ENCODE results near the gene TMEM245. TPM values are rescaled to one million over a fixed set of nuclear protein-coding genes. Genes with fewer than 3 reads are reported as not detected.
A peak's percentile ranks its signal among the peaks of the same experiment; 100 is the strongest.

TMEM245 gene
- polyA plus RNA-seq, 3 donors: 6.9 to 11.3 (median 9.7) TPM

DNA sequence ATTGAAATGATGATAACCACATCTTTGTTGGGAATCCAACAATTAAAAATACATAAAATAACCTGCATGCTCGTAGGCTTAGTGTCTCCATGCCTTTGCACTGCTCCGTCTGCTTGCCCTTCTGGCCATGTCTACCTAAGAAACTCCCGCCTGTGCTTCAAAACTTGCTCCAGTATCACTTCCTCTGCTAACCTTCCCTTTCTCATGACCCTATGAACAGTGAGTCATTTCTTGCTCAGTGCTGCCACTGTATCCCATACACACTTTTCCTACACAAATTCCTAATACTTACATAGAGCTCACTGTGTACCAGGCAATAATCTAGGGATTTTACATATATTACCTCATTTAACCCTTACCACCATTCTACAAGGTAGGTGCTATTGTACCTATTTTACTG, 33.5 kb downstream of the TMEM245 start:
- TF ChIP-seq, protein P1, sequence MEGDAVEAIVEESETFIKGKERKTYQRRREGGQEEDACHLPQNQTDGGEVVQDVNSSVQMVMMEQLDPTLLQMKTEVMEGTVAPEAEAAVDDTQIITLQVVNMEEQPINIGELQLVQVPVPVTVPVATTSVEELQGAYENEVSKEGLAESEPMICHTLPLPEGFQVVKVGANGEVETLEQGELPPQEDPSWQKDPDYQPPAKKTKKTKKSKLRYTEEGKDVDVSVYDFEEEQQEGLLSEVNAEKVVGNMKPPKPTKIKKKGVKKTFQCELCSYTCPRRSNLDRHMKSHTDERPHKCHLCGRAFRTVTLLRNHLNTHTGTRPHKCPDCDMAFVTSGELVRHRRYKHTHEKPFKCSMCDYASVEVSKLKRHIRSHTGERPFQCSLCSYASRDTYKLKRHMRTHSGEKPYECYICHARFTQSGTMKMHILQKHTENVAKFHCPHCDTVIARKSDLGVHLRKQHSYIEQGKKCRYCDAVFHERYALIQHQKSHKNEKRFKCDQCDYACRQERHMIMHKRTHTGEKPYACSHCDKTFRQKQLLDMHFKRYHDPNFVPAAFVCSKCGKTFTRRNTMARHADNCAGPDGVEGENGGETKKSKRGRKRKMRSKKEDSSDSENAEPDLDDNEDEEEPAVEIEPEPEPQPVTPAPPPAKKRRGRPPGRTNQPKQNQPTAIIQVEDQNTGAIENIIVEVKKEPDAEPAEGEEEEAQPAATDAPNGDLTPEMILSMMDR (IDR thresholded peaks at IDR 0.05): no peak
- Histone ChIP-seq H3K9ac (ENCODE audit: insufficient read depth, low read length, poor library complexity, severe bottlenecking) (no peak overlapping the region), H3K4me1 (ENCODE audit: control insufficient read depth in 1 of 2, insufficient read depth in 2 of 2, low read length in 2 of 2) (peaks cover 5 to 6% of the 10 kb centered on the region in 2 donors), H2AFZ (ENCODE audit: insufficient read depth, low read depth, low read length, poor library complexity, severe bottlenecking) (no peak overlapping the region), H3K79me2 (ENCODE audit: insufficient read depth, low read length) (no peaks in the 10 kb centered on the region), H3K9me3 (replicated peaks in 1 of 2; ENCODE audit: control insufficient read depth in 1 of 2, insufficient read depth in 1 of 2, low read length in 2 of 2) (no peaks in the 10 kb centered on the region), H3K36me3 (replicated peaks in 1 of 2; ENCODE audit: control insufficient read depth in 1 of 2, insufficient read depth in 2 of 2, low read length in 2 of 2) (peaks cover 30 to 78% of the 10 kb centered on the region in 2 donors), H3K4me2 (replicated peaks; ENCODE audit: extremely low read depth, low read length, poor library complexity, severe bottlenecking) (no peak overlapping the region), H3K27ac (ENCODE audit: low read depth in 1 of 2, low read length in 2 of 2) (peak overlapping the region in 1 of 2 donors; percentile 34), H3K27me3 (ENCODE audit: control insufficient read depth in 2 of 2, insufficient read depth in 2 of 2, low read length in 2 of 2) (no peaks in the 10 kb centered on the region), H4K20me1 (ENCODE audit: insufficient read depth, low read length) (peaks cover 9% of the 10 kb centered on the region), H3K4me3 (replicated peaks in 1 of 3; ENCODE audit: low read depth in 2 of 3, low read length in 3 of 3) (no peak overlapping the region)
- WGBS (ENCODE audit: insufficient coverage): 19% methylated on average over 3 of the region's 3 CpGs
- peaks cover 4% of the 10 kb centered on the region for H3K4me1 Mint-ChIP-seq
- peak; percentile 52 to 79 (median 57) for DNase-seq
- intact Hi-C loops (cut with micrococcal nuclease): no loop called here
- peak overlapping the region in 1 of 7 donors; percentile 5 for H3K27ac Mint-ChIP-seq
- peaks cover 59 to 76% of the 10 kb centered on the region in 2 donors for H3K36me3 Mint-ChIP-seq
- no peaks in the 10 kb centered on the region for H3K9me3 Mint-ChIP-seq
- H3K4me3 Mint-ChIP-seq: no peak overlapping the region
- H3K27me3 Mint-ChIP-seq (ENCODE audit: low read depth in 3 of 3): no peaks in the 10 kb centered on the region

DNA sequence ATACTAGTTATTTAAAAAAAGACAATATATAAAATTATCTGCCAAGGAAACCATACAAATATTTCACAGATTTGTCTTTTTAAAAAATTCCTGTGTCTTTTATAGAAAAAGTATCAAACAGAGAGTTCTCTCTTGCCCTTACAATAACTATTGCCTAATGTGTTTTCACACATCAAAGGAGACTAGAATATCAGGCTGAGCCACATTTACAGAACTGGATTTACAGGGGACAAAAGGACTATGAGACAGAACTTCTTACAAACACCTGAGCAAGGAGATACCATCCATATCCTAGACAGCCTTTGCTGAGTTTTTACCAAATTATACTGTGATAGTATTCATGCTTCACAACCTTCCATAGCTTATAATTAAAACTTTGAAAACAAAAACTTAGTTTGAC, 34.2 kb downstream of the TMEM245 start:
- H3K4me1 ChIP-seq (ENCODE audit: control insufficient read depth in 1 of 2, insufficient read depth in 2 of 2, low read length in 2 of 2): peaks cover 5 to 6% of the 10 kb centered on the region in 2 donors
- Mint-ChIP-seq H3K4me3 (no peak overlapping the region), H3K9me3 (no peaks in the 10 kb centered on the region), H3K27me3 (ENCODE audit: low read depth in 3 of 3) (no peaks in the 10 kb centered on the region), H3K36me3 (peaks cover 55 to 74% of the 10 kb centered on the region in 2 donors), H3K27ac (no peak overlapping the region), H3K4me1 (peaks cover 4% of the 10 kb centered on the region)
- intact Hi-C loops (cut with micrococcal nuclease): no loop called here
- H3K4me2 ChIP-seq (replicated peaks; ENCODE audit: extremely low read depth, low read length, poor library complexity, severe bottlenecking): no peak overlapping the region
- peaks cover 9% of the 10 kb centered on the region for H4K20me1 ChIP-seq (ENCODE audit: insufficient read depth, low read length)
- no peak overlapping the region for H3K9ac ChIP-seq (ENCODE audit: insufficient read depth, low read length, poor library complexity, severe bottlenecking)
- H3K27me3 ChIP-seq (ENCODE audit: control insufficient read depth in 2 of 2, insufficient read depth in 2 of 2, low read length in 2 of 2): no peaks in the 10 kb centered on the region
- H3K27ac ChIP-seq (ENCODE audit: low read depth in 1 of 2, low read length in 2 of 2): no peak overlapping the region
- H3K36me3 ChIP-seq (replicated peaks in 1 of 2; ENCODE audit: control insufficient read depth in 1 of 2, insufficient read depth in 2 of 2, low read length in 2 of 2): peaks cover 27 to 78% of the 10 kb centered on the region in 2 donors
- no peaks in the 10 kb centered on the region for H3K79me2 ChIP-seq (ENCODE audit: insufficient read depth, low read length)
- no peak overlapping the region for H2AFZ ChIP-seq (ENCODE audit: insufficient read depth, low read depth, low read length, poor library complexity, severe bottlenecking)
- TF ChIP-seq, protein P1 (IDR thresholded peaks at IDR 0.05): no peak
- no peak overlapping the region for H3K4me3 ChIP-seq (replicated peaks in 1 of 3; ENCODE audit: low read depth in 2 of 3, low read length in 3 of 3)
- H3K9me3 ChIP-seq (replicated peaks in 1 of 2; ENCODE audit: control insufficient read depth in 1 of 2, insufficient read depth in 1 of 2, low read length in 2 of 2): no peaks in the 10 kb centered on the region
- DNase-seq: no peak

Data from CD14-positive monocyte (primary cell).